Choroid plexus epithelial cell (primary cell): ENCODE measurements around the gene PDGFC.

Experiments used
- DNase-seq: peaks from one replicate; pipeline ENCODE4 v3.0.0-alpha.2; 2010; ENCODE audit warnings: low read depth
- H3K4me3 ChIP-seq: 2 replicates; pipeline ENCODE4 v1.5.1; 2011; ENCODE audit warnings: low read depth, mild to moderate bottlenecking, control low read depth, low read length, moderate library complexity
- TF ChIP-seq, protein P1 (sequence below): conservative IDR thresholded peaks from 2 replicates; pipeline ENCODE4 v1.5.1; 2011; ENCODE audit warnings: low read depth, mild to moderate bottlenecking, control low read depth, inconsistent platforms, low read length, moderate library complexity

The PDGFC gene

DNA sequence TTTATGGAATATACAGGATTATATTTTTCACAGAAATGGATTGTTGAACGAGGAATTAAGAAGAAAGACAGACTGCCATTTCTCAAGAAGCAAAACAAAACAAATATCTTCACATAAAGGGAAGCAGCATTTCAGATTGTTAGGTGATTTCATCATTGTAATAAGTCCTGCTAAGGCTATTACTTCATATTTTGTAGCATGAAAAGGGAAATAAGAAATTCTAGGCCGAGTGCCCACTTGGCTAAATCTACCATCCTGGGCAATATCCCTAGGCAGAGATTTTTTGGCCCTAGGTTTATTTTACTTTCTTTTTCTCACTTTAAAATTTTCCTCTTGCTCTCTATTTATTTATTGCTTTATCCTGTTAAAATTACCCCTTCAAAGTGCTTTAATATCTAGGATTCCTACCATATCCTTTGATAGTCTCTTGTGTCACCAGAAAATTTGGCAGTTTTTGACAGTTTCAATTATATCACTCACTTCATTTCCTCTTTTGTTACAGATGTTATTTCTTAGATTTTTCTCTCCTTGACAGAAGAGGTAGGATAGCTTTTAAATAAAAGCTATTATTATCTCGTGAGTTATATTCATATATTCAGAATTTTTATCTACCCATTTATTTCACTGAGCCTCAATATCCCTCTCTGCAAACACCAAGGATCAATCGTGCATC, 142.3 kb downstream of the PDGFC start:
- DNase-seq = peak; percentile 68
- TF ChIP-seq, protein P1, sequence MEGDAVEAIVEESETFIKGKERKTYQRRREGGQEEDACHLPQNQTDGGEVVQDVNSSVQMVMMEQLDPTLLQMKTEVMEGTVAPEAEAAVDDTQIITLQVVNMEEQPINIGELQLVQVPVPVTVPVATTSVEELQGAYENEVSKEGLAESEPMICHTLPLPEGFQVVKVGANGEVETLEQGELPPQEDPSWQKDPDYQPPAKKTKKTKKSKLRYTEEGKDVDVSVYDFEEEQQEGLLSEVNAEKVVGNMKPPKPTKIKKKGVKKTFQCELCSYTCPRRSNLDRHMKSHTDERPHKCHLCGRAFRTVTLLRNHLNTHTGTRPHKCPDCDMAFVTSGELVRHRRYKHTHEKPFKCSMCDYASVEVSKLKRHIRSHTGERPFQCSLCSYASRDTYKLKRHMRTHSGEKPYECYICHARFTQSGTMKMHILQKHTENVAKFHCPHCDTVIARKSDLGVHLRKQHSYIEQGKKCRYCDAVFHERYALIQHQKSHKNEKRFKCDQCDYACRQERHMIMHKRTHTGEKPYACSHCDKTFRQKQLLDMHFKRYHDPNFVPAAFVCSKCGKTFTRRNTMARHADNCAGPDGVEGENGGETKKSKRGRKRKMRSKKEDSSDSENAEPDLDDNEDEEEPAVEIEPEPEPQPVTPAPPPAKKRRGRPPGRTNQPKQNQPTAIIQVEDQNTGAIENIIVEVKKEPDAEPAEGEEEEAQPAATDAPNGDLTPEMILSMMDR = no peak
- no peak overlapping the region for H3K4me3 ChIP-seq

DNA sequence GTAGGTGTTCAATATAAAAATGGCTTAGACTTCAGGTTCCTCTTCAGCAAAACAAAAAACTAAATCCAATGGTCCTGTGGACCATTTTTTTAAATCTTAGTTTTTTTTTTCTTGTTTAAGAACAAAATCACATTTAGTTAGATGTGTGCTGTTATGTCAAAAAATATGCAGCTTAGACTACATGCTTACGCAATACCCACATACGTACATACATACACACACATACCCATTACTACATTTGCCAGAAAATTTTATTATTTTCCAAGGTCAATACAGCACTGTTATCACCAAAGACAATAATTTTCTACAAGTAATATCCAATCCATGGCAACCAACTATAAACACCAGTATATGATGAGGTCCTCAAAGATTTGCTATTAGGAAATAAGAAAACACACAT, 144.1 kb downstream of the PDGFC start:
- no peak overlapping the region for H3K4me3 ChIP-seq
- TF ChIP-seq, protein P1 = no peak
- no peak for DNase-seq

DNA sequence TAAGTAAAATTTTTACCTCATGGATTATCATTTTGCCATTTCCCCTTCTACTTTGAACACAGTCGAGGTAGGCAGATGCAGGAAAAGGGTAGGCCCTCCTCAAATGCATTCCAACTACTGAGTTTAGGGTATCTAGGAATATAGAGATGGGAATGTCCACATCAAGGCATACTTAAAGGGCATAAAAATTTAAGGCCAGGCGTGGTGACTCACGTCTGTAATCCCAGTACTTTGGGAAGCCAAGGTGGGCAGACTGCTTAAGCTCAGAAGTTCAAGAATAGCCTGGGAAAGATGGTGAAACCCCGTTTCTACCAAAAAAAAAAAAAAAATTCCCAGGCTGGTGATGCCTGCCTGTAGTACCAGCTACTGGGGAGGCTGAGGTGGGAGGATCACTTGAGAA, 146.5 kb downstream of the PDGFC start:
- H3K4me3 ChIP-seq = no peak overlapping the region
- TF ChIP-seq, protein P1 = no peak
- DNase-seq = no peak

DNA sequence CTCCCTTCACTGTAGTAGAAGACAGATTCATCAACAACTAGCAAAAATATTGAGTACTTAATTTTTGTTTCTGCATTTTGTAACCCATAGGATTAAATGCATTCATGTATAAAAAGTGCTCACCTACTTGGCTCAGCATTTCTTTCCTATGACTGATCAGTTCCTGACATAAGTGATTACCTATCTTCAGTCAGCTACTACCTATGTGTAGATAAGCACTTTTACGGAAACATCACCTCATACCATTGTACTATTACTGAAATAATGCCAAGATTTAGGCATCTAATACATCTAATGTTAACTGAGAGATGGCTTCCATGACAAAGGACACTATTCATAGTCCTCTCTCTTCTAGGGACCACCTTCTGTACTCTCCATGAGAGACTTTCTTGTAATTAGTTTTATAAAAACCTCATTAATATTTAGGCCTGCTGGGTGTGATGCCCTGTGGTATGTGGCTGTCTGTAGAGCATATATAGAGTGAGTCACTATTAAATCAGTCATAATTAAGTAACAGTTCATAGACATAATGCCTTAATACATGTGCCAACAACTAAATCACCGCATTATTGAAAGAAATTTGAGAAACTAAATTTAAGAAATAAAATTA, 147.0 kb downstream of the PDGFC start:
- H3K4me3 ChIP-seq = no peak overlapping the region
- DNase-seq = no peak
- TF ChIP-seq, protein P1 = no peak

DNA sequence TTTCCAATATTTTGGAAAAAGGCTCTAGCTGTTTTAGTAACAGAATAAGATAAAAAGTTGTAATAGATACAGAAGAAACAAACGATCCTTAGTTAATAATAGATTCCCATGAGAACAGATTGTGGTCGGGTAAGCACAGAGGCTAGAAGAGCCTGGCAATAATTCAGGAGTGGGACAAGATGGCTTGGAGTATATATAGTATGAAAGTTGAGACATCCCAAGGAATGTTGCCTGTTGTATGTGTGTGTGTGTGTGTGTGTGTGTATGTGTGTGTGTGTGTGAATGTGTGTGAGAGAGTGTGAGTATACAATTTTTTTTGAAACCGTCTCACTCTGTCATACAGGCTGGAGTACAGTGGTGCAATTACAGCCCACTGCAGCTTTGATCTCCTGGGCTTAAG, 150.7 kb downstream of the PDGFC start:
- peak; percentile 68 for DNase-seq
- TF ChIP-seq, protein P1 = no peak
- no peak overlapping the region for H3K4me3 ChIP-seq

DNA sequence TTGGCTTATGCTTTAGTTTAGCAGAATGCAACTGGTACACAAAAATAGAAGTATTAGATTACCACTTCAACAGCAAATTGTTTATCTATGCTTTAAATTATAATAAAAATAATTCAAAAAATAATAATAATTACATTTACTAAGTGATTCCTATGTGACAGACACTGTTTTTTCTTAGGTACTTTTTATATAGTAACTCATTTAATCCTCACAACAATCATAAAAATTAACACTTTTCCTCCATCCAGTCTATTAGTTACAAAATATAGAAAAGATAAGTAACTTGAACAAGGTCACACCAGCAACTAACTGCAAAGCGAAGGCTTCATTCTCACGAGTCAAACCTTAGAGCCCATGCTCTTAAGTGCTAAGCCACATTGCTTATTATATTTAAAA, 155.2 kb downstream of the PDGFC start:
- H3K4me3 ChIP-seq = no peak overlapping the region
- DNase-seq = no peak
- TF ChIP-seq, protein P1 = no peak
